ENCODE data around the gene JAK1.

DNA sequence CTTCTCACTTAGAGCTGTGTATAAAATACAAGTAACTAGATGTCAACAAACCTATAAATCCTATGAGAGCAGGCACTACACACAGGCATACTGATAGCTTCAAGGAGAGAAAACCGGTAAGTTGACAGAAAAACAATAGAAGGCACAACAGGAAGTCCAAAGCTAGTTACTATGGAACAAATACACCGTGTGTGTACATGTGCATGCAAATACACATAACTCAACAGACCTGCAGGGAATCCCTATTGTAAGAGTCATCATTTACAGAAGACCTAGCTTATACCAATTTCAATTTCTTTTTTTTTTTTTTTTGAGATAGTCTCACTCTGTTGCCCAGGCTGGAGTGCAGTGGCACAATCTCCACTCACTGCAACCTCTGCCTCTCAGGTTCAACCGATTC lies 26.3 kb downstream of the JAK1 start:
- TF ChIP-seq, protein P1, sequence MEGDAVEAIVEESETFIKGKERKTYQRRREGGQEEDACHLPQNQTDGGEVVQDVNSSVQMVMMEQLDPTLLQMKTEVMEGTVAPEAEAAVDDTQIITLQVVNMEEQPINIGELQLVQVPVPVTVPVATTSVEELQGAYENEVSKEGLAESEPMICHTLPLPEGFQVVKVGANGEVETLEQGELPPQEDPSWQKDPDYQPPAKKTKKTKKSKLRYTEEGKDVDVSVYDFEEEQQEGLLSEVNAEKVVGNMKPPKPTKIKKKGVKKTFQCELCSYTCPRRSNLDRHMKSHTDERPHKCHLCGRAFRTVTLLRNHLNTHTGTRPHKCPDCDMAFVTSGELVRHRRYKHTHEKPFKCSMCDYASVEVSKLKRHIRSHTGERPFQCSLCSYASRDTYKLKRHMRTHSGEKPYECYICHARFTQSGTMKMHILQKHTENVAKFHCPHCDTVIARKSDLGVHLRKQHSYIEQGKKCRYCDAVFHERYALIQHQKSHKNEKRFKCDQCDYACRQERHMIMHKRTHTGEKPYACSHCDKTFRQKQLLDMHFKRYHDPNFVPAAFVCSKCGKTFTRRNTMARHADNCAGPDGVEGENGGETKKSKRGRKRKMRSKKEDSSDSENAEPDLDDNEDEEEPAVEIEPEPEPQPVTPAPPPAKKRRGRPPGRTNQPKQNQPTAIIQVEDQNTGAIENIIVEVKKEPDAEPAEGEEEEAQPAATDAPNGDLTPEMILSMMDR (IDR thresholded peaks at IDR 0.05): no peak
- no peak for TF ChIP-seq POLR2A (IDR thresholded peaks at IDR 0.05)
